Keratinocyte (primary cell): ENCODE measurements around the gene HS3ST1. TPM values are rescaled to one million over a fixed set of nuclear protein-coding genes. Genes with fewer than 3 reads are reported as not detected.

Source experiments
- DNase-seq: peaks from one replicate; pipeline ENCODE4 v3.0.0-alpha.2; 2011; ENCODE audit warnings: low read depth, missing footprints, low spot score
- FAIRE-seq: peaks from 2 replicates; lab custom pipeline; 2011; peaks lifted over from hg19 to GRCh38; lab: Jason Lieb, UNC
- H2AFZ ChIP-seq: 2 replicates; pipeline ENCODE4 v1.6.0; 2012; ENCODE audit warnings: low read length, control low read depth, inconsistent platforms; ENCODE audit not compliant: control insufficient read depth
- H3K27ac ChIP-seq: 2 replicates; pipeline ENCODE4 v1.5.1; 2011; ENCODE audit warnings: low read length; ENCODE audit not compliant: control insufficient read depth, insufficient read depth
- H3K27me3 ChIP-seq: 3 replicates; pipeline ENCODE4 v1.6.0; 2011; ENCODE audit warnings: low read length; ENCODE audit not compliant: control insufficient read depth, insufficient read depth; ENCODE audit errors: extremely low read depth
- H3K36me3 ChIP-seq, 2 experiments: 2 replicates in 1 of 2; 3 replicates in 1 of 2; pipeline ENCODE4 v1.5.1; 2011; ENCODE audit warnings: low read length in 2 of 2, mild to moderate bottlenecking in 1 of 2; ENCODE audit not compliant: control insufficient read depth in 2 of 2, insufficient read depth in 2 of 2; ENCODE audit errors: extremely low read depth in 1 of 2
- H3K4me1 ChIP-seq: 3 replicates; pipeline ENCODE4 v1.5.1; 2011; ENCODE audit warnings: low read length; ENCODE audit not compliant: control insufficient read depth, insufficient read depth; ENCODE audit errors: extremely low read depth
- H3K4me2 ChIP-seq: 3 replicates; pipeline ENCODE4 v1.6.0; 2011; ENCODE audit warnings: low read depth, low read length; ENCODE audit not compliant: control insufficient read depth, insufficient read depth; ENCODE audit errors: extremely low read depth
- H3K4me3 ChIP-seq, 3 experiments: fragments of 200-600 bp in 1 of 3; sonication (generic) in 1 of 3; 2 replicates in 2 of 3; 3 replicates in 1 of 3; pipeline ENCODE4 v1.5.1; 2011 to 2016; ENCODE audit warnings: low read length in 3 of 3, mild to moderate bottlenecking in 3 of 3, control low read depth in 2 of 3, inconsistent platforms in 1 of 3, low read depth in 1 of 3, mixed read lengths in 1 of 3, mixed run types in 1 of 3, moderate library complexity in 1 of 3; ENCODE audit not compliant: control insufficient read depth in 2 of 3, insufficient read depth in 2 of 3; ENCODE audit errors: extremely low read depth in 1 of 3
- H3K79me2 ChIP-seq: 2 replicates; pipeline ENCODE4 v1.6.0; 2012; ENCODE audit warnings: low read length; ENCODE audit not compliant: control insufficient read depth, insufficient read depth
- H3K9ac ChIP-seq: 3 replicates; pipeline ENCODE4 v1.6.0; 2011; ENCODE audit warnings: low read length; ENCODE audit not compliant: control insufficient read depth, insufficient read depth; ENCODE audit errors: extremely low read depth
- H3K9me1 ChIP-seq: 3 replicates; pipeline ENCODE4 v1.6.0; 2011; ENCODE audit warnings: low read length; ENCODE audit not compliant: control insufficient read depth, insufficient read depth; ENCODE audit errors: extremely low read depth
- H3K9me3 ChIP-seq: 2 replicates; pipeline ENCODE4 v1.5.1; 2012; ENCODE audit warnings: low read depth, low read length; ENCODE audit not compliant: control insufficient read depth
- H4K20me1 ChIP-seq: 3 replicates; pipeline ENCODE4 v1.6.0; 2011; ENCODE audit warnings: low read length; ENCODE audit not compliant: control insufficient read depth, insufficient read depth; ENCODE audit errors: extremely low read depth
- CTCF ChIP-seq, 3 experiments: IDR thresholded peaks in 1 of 3; conservative IDR thresholded peaks in 1 of 3; optimal IDR thresholded peaks in 1 of 3; 2 replicates in 2 of 3; 3 replicates in 1 of 3; pipeline versions ENCODE3 to v1.5.1; 2011; ENCODE audit warnings: low read length in 3 of 3, mild to moderate bottlenecking in 3 of 3, moderate library complexity in 2 of 3, control low read depth in 1 of 3, inconsistent platforms in 1 of 3; ENCODE audit not compliant: insufficient read depth in 2 of 3; ENCODE audit errors: extremely low read depth in 1 of 3
- EZH2 ChIP-seq: IDR thresholded peaks from one replicate; pipeline ENCODE4 v1.6.1; 2012; ENCODE audit warnings: inconsistent platforms, mild to moderate bottlenecking, low read length, moderate library complexity
- dilution Hi-C: fragments of 300-500 bp; cut with MboI; formaldehyde crosslinking; loops from one replicate; pipeline ENCODE4 v1.7.0; 2020; ENCODE audit warnings: low sequenced_read_pairs; ENCODE audit not compliant: extremely low pct_ligation_motif_present
- polyA plus RNA-seq, 5 experiments: library from polyadenylated mRNA; depleted of rRNA in 3 of 5; stranded (reverse) in 3 of 5; stranded (forward) in 1 of 5; unstranded in 1 of 5; fragments of >200 nt; gene quantifications; 1 replicate in 1 of 5; 2 replicates in 3 of 5; 3 replicates in 1 of 5; pipeline versions ENCODE4 v1.2.1 to v1.2.3, GENCODE V29; 2011 to 2012; ENCODE audit warnings: missing spikeins in 2 of 5, low read depth in 1 of 5, low replicate concordance in 1 of 5

HS3ST1 gene
- polyA plus RNA-seq, 1 donor (not counting 4 experiments of a cell fraction or from before 2014, with no cell fraction given) = 2.0 TPM

GRCh38 chr4:11412211-11412610, 16.5 kb downstream of the HS3ST1 start:
- Histone ChIP-seq H3K4me1 (peaks cover 16% of the 10 kb centered on the region), H3K36me3 (peaks cover 7 to 17% of the 10 kb centered on the region in 2 experiments), H3K27ac (no peak overlapping the region), H3K9me3 (no peaks in the 10 kb centered on the region), H3K9ac (no peak overlapping the region), H3K9me1 (peaks cover 2% of the 10 kb centered on the region), H2AFZ (no peak overlapping the region), H3K79me2 (peaks cover 86% of the 10 kb centered on the region), H4K20me1 (no peaks in the 10 kb centered on the region), H3K4me3 (no peak overlapping the region), H3K4me2 (no peak overlapping the region), H3K27me3 (no peaks in the 10 kb centered on the region)
- DNase-seq (no peak), FAIRE-seq (no peak)
- dilution Hi-C loops = no loop called here
- TF ChIP-seq EZH2 = no peak
- TF ChIP-seq CTCF (optimal IDR thresholded peaks at IDR 0.05 in 1 of 3, IDR thresholded peaks at IDR 0.05 in 1 of 3, conservative IDR thresholded peaks at IDR 0.05 in 1 of 3; ENCODE audit: extremely low read depth in 1 of 3, insufficient read depth in 2 of 3, low read length in 3 of 3) = no peak

GRCh38 chr4:11409632-11410031, 19.1 kb downstream of the HS3ST1 start:
- Histone ChIP-seq H4K20me1 (no peaks in the 10 kb centered on the region), H3K4me3 (no peak overlapping the region), H3K79me2 (peaks cover 82% of the 10 kb centered on the region), H2AFZ (no peak overlapping the region), H3K9me1 (no peaks in the 10 kb centered on the region), H3K4me1 (peaks cover 19% of the 10 kb centered on the region), H3K4me2 (no peak overlapping the region), H3K9ac (no peak overlapping the region), H3K27me3 (no peaks in the 10 kb centered on the region), H3K9me3 (no peaks in the 10 kb centered on the region), H3K36me3 (peaks cover 3 to 5% of the 10 kb centered on the region in 2 experiments), H3K27ac (no peak overlapping the region)
- FAIRE-seq = no peak
- TF ChIP-seq CTCF (optimal IDR thresholded peaks at IDR 0.05 in 1 of 3, IDR thresholded peaks at IDR 0.05 in 1 of 3, conservative IDR thresholded peaks at IDR 0.05 in 1 of 3; ENCODE audit: extremely low read depth in 1 of 3, insufficient read depth in 2 of 3, low read length in 3 of 3) = no peak
- no peak for TF ChIP-seq EZH2
- no peak for DNase-seq
- dilution Hi-C loops = no loop called here
